ENCODE results near the gene SHROOM2.
"Not testable (repeated sequence)": the region's sequence is repeated elsewhere in the genome, so short reads cannot be mapped to it uniquely, and the experiment has no call there.

SHROOM2 gene

GRCh38 chrX:9785944-9786797, at the start of gene SHROOM2:
Gene SHROOM2 (plus strand): TSS chrX:9786429. CDS start chrX:9786546, 117 bp downstream.
- no peak for DNase-seq (ENCODE audit: low read depth)

GRCh38 chrX:9737363-9737762, 48.9 kb upstream of the SHROOM2 start:
- DNase-seq (ENCODE audit: low read depth) = no peak

GRCh38 chrX:9738151-9738550, 48.1 kb upstream of the SHROOM2 start:
- no peak for DNase-seq (ENCODE audit: low read depth)

- DNase-seq (ENCODE audit: low read depth) = no peak
Measured at GRCh38 chrX:9739130-9739529, 47.1 kb upstream of the SHROOM2 start.

GRCh38 chrX:9745417-9746115, 40.7 kb upstream of the SHROOM2 start:
- DNase-seq (ENCODE audit: low read depth) = no peak

- DNase-seq (ENCODE audit: low read depth) = no peak
Measured at GRCh38 chrX:9746148-9746888, 39.9 kb upstream of the SHROOM2 start.

GRCh38 chrX:9747644-9748043, 38.6 kb upstream of the SHROOM2 start:
- DNase-seq (ENCODE audit: low read depth) = no peak

GRCh38 chrX:9749146-9749692, 37.0 kb upstream of the SHROOM2 start:
- no peak for DNase-seq (ENCODE audit: low read depth)

GRCh38 chrX:9757366-9757765, 28.9 kb upstream of the SHROOM2 start:
- no peak for DNase-seq (ENCODE audit: low read depth)

GRCh38 chrX:9758021-9758638, 28.1 kb upstream of the SHROOM2 start:
- DNase-seq (ENCODE audit: low read depth) = no peak

- DNase-seq (ENCODE audit: low read depth) = no peak
Measured at GRCh38 chrX:9759337-9759736, 26.9 kb upstream of the SHROOM2 start.

- no peak for DNase-seq (ENCODE audit: low read depth)
Measured at GRCh38 chrX:9765072-9765736, 21.0 kb upstream of the SHROOM2 start.

- DNase-seq (ENCODE audit: low read depth) = no peak
Measured at GRCh38 chrX:9765737-9766097, 20.5 kb upstream of the SHROOM2 start, which contains the start of gene GPR143. Gene GPR143 (minus strand): TSS chrX:9765847. CDS start chrX:9765817, 30 bp downstream.

GRCh38 chrX:9767375-9767774, 18.9 kb upstream of the SHROOM2 start:
- no peak for DNase-seq (ENCODE audit: low read depth)

GRCh38 chrX:9768321-9768839, 17.8 kb upstream of the SHROOM2 start:
- DNase-seq (ENCODE audit: low read depth) = not testable (repeated sequence)

GRCh38 chrX:9770319-9770718, 15.9 kb upstream of the SHROOM2 start:
- DNase-seq (ENCODE audit: low read depth) = no peak

GRCh38 chrX:9772943-9773342, 13.3 kb upstream of the SHROOM2 start:
- no peak for DNase-seq (ENCODE audit: low read depth)

GRCh38 chrX:9775930-9776329, 10.3 kb upstream of the SHROOM2 start:
- DNase-seq (ENCODE audit: low read depth) = no peak

- DNase-seq (ENCODE audit: low read depth) = no peak
Measured at GRCh38 chrX:9781941-9782340, 4.3 kb upstream of the SHROOM2 start.

GRCh38 chrX:9784332-9784731, 1.9 kb upstream of the SHROOM2 start:
- no peak for DNase-seq (ENCODE audit: low read depth)

All from activated T-cell treated with anti-CD3 and anti-CD28 coated beads for 1 hour (primary cell).